K562 (cell line): ENCODE measurements around the gene TRIM25. TPM values are rescaled to one million over a fixed set of nuclear protein-coding genes. Genes with fewer than 3 reads are reported as not detected.
A peak's percentile ranks its signal among the peaks of the same experiment; 100 is the strongest.

Experiments
- ARHGAP35 ChIP-seq: fragments of 450-650 bp; IDR thresholded peaks from 2 replicates; pipeline ENCODE4 v1.6.1; 2018; ENCODE audit not compliant: partially characterized antibody
- BDP1 ChIP-seq: IDR thresholded peaks from 3 replicates; pipeline ENCODE4 v1.6.1; 2011; ENCODE audit not compliant: insufficient read length, insufficient read depth
- CBFA2T3 ChIP-seq: fragments of 450-650 bp; IDR thresholded peaks from 2 replicates; pipeline ENCODE4 v1.6.1; 2017
- CCAR2 ChIP-seq: fragments of 200-400 bp; formaldehyde crosslinking; IDR thresholded peaks from 2 replicates; pipeline ENCODE4 v1.6.1; 2017; ENCODE audit warnings: mild to moderate bottlenecking, low read depth, low read length
- CHCHD3 ChIP-seq: fragments of 250-450 bp; sonication (Bioruptor Pico); IDR thresholded peaks from 2 replicates; pipeline ENCODE4 v2.1.2; 2022; ENCODE audit warnings: mild to moderate bottlenecking
- CXXC5 ChIP-seq: fragments of 250-450 bp; sonication (Bioruptor Pico); IDR thresholded peaks from 2 replicates; pipeline ENCODE4 v1.8.0; 2022; ENCODE audit warnings: inconsistent platforms, mild to moderate bottlenecking, moderate library complexity
- EP400 ChIP-seq: fragments of 450-650 bp; IDR thresholded peaks from 2 replicates; pipeline ENCODE4 v1.6.1; 2017; ENCODE audit warnings: antibody characterized with exemption, mild to moderate bottlenecking, moderate library complexity
- FOSL1 ChIP-seq: fragments of 200-800 bp; sonication (Bioruptor generic); conservative IDR thresholded peaks from 2 replicates; pipeline ENCODE4 v1.6.1; 2016; ENCODE audit warnings: missing genetic modification characterization, missing compliant biosample characterization
- FOXM1 ChIP-seq, 2 experiments: fragments of 450-650 bp in 1 of 2; sonication (generic) in 1 of 2; formaldehyde crosslinking in 1 of 2; IDR thresholded peaks; 2 replicates each; pipeline versions ENCODE4 v1.6.1 to v1.9.0; 2017 to 2022; ENCODE audit warnings: low read depth in 2 of 2, mild to moderate bottlenecking in 2 of 2, missing genetic modification reagents in 1 of 2, moderate library complexity in 1 of 2
- GTF2E2 ChIP-seq: fragments of 200-800 bp; sonication (Bioruptor generic); IDR thresholded peaks from 2 replicates; pipeline ENCODE4 v1.6.1; 2016; ENCODE audit warnings: missing genetic modification characterization, missing compliant biosample characterization
- KAT7 ChIP-seq: sonication (generic); formaldehyde crosslinking; IDR thresholded peaks from 2 replicates; pipeline ENCODE4 v1.8.0; 2022; ENCODE audit warnings: missing genetic modification reagents, mild to moderate bottlenecking, borderline replicate concordance
- MAFK ChIP-seq: IDR thresholded peaks from 2 replicates; pipeline ENCODE4 v1.6.1; 2011; ENCODE audit warnings: low read length, improper control_type of control experiment
- NFYB ChIP-seq: IDR thresholded peaks from 2 replicates; pipeline ENCODE4 v1.6.1; 2011; ENCODE audit warnings: mild to moderate bottlenecking, moderate library complexity; ENCODE audit not compliant: insufficient read length; ENCODE audit errors: extremely low read depth
- NR1H2 ChIP-seq: sonication (generic); formaldehyde crosslinking; IDR thresholded peaks from 2 replicates; pipeline ENCODE4 v1.4.0; 2020; ENCODE audit warnings: mild to moderate bottlenecking, missing genetic modification reagents
- NR2F6 ChIP-seq: fragments of 450-650 bp; formaldehyde crosslinking; IDR thresholded peaks from 2 replicates; pipeline ENCODE4 v1.4.0; 2020; ENCODE audit warnings: mild to moderate bottlenecking
- PTBP1 ChIP-seq: fragments of 200-400 bp; formaldehyde crosslinking; IDR thresholded peaks from 2 replicates; pipeline ENCODE4 v1.6.1; 2017; ENCODE audit warnings: low read depth, low read length
- SAFB2 ChIP-seq: fragments of 200-400 bp; formaldehyde crosslinking; IDR thresholded peaks from 2 replicates; pipeline ENCODE4 v1.6.1; 2018; ENCODE audit warnings: borderline replicate concordance, low read length, low read depth, moderate library complexity; ENCODE audit not compliant: severe bottlenecking
- ZNF79 ChIP-seq: fragments of 250-450 bp; sonication (Bioruptor Pico); IDR thresholded peaks from 2 replicates; pipeline ENCODE4 v1.4.0; 2020; ENCODE audit warnings: low read depth, mild to moderate bottlenecking, moderate library complexity
- polyA plus RNA-seq, 8 experiments: library from polyadenylated mRNA; depleted of rRNA in 4 of 8; stranded (reverse) in 5 of 8; unstranded in 3 of 8; fragments of >200 nt; fragmentation: Nextera tagmentation in 2 of 8; fragmentation: Illumina TruSeq in 1 of 8; extraction: Ambion mirVana in 2 of 8; extraction: Trizol in 1 of 8; gene quantifications; 2 replicates each; pipeline versions ENCODE4 v1.2.1 to v1.2.3, GENCODE V29; 2011 to 2014; ENCODE audit warnings: inconsistent platforms in 1 of 8, missing spikeins in 1 of 8
- total RNA-seq, 7 experiments: library from RNA; depleted of rRNA in 6 of 7; stranded (reverse); fragments of >200 nt in 6 of 7; fragmentation: Illumina TruSeq in 2 of 7; extraction: Trizol in 2 of 7; gene quantifications; 2 replicates each; pipeline versions ENCODE4 v1.2.1 to v1.2.3, GENCODE V29; 2011 to 2021; ENCODE audit warnings: low replicate concordance in 1 of 7
- TF ChIP-seq, protein P1 (sequence below), 3 experiments: fragments of 200-800 bp in 1 of 3; fragments of 250-450 bp in 1 of 3; fragments of 450-650 bp in 1 of 3; sonication (Bioruptor Pico) in 1 of 3; sonication (Bioruptor generic) in 1 of 3; formaldehyde crosslinking in 1 of 3; IDR thresholded peaks; 2 replicates each; pipeline versions ENCODE4 v1.6.1 to v1.8.0; 2016 to 2022; ENCODE audit warnings: mild to moderate bottlenecking in 2 of 3, missing genetic modification characterization in 2 of 3, missing compliant biosample characterization in 1 of 3, moderate library complexity in 1 of 3
- TF ChIP-seq, protein P2 (sequence below): fragments of 200-800 bp; sonication (Bioruptor generic); IDR thresholded peaks from 2 replicates; pipeline ENCODE4 v1.6.1; 2017; ENCODE audit warnings: missing genetic modification characterization, missing compliant biosample characterization
- TF ChIP-seq, protein P3 (sequence below), 3 experiments: fragments of 200-800 bp in 1 of 3; sonication (Bioruptor generic) in 1 of 3; sonication (generic) in 1 of 3; formaldehyde crosslinking in 1 of 3; IDR thresholded peaks; 2 replicates each; pipeline versions ENCODE4 v1.6.1 to v1.8.0; 2016 to 2022; ENCODE audit warnings: mild to moderate bottlenecking in 2 of 3, missing compliant biosample characterization in 2 of 3, missing genetic modification characterization in 2 of 3, missing genetic modification reagents in 1 of 3

The TRIM25 gene
- total and polyA plus RNA-seq, 9 of the 15 experiments (the other 6 are each of a cell fraction or from before 2014, with no cell fraction given): 5.9 to 49.5 (median 24.5) TPM

DNA sequence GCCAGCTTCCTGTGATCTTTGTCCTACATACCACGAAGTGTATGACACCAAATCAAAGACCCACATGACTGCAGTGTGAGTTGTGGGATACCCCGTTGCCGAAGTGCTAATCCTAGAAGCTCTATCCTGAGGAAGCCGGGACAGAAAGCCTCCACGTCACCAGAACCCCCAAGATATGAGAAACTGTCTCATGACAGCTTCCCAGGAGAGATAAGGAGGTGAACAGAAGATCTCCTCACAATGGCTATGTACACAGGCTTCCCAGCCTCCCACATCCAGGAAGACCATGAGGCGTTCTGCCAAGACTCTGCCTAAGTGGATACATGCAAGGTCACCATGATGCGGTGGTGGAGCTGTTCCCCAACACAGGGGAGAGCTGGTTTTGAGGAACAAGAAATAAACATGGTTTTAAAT is 37.1 kb downstream of the TRIM25 start (continued):
- TF ChIP-seq CCAR2: no peak
- no peak for TF ChIP-seq NR1H2 (CRISPR knock-in tag)
- TF ChIP-seq ARHGAP35: no peak
- TF ChIP-seq KAT7 (CRISPR knock-in tag): no peak
- TF ChIP-seq, protein P1, sequence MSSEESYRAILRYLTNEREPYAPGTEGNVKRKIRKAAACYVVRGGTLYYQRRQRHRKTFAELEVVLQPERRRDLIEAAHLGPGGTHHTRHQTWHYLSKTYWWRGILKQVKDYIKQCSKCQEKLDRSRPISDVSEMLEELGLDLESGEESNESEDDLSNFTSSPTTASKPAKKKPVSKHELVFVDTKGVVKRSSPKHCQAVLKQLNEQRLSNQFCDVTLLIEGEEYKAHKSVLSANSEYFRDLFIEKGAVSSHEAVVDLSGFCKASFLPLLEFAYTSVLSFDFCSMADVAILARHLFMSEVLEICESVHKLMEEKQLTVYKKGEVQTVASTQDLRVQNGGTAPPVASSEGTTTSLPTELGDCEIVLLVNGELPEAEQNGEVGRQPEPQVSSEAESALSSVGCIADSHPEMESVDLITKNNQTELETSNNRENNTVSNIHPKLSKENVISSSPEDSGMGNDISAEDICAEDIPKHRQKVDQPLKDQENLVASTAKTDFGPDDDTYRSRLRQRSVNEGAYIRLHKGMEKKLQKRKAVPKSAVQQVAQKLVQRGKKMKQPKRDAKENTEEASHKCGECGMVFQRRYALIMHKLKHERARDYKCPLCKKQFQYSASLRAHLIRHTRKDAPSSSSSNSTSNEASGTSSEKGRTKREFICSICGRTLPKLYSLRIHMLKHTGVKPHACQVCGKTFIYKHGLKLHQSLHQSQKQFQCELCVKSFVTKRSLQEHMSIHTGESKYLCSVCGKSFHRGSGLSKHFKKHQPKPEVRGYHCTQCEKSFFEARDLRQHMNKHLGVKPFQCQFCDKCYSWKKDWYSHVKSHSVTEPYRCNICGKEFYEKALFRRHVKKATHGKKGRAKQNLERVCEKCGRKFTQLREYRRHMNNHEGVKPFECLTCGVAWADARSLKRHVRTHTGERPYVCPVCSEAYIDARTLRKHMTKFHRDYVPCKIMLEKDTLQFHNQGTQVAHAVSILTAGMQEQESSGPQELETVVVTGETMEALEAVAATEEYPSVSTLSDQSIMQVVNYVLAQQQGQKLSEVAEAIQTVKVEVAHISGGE (CRISPR knock-in tag; IDR thresholded peaks at IDR 0.05): peak in 1 of 3 experiments; percentile 33; a peak in 1 of 6 replicates
- no peak for TF ChIP-seq ZNF79 (CRISPR knock-in tag)
- TF ChIP-seq EP400: no peak
- TF ChIP-seq, protein P2, sequence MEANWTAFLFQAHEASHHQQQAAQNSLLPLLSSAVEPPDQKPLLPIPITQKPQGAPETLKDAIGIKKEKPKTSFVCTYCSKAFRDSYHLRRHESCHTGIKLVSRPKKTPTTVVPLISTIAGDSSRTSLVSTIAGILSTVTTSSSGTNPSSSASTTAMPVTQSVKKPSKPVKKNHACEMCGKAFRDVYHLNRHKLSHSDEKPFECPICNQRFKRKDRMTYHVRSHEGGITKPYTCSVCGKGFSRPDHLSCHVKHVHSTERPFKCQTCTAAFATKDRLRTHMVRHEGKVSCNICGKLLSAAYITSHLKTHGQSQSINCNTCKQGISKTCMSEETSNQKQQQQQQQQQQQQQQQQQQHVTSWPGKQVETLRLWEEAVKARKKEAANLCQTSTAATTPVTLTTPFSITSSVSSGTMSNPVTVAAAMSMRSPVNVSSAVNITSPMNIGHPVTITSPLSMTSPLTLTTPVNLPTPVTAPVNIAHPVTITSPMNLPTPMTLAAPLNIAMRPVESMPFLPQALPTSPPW (CRISPR knock-in tag): peak; percentile 15; the same call in 1 of the 2 replicates
- TF ChIP-seq NR2F6 (CRISPR knock-in tag): no peak
- peak; percentile 23; the same call in 1 of the 2 replicates for TF ChIP-seq MAFK
- no peak for TF ChIP-seq SAFB2
- no peak for TF ChIP-seq FOXM1 (IDR thresholded peaks at IDR 0.05; ENCODE audit: low read depth)
- TF ChIP-seq FOXM1 (CRISPR knock-in tag; IDR thresholded peaks at IDR 0.05; ENCODE audit: low read depth): no peak
- TF ChIP-seq GTF2E2: no peak
- TF ChIP-seq CHCHD3: no peak
- TF ChIP-seq CXXC5: peak; percentile 55; the same call in 1 of the 2 replicates
- no peak for TF ChIP-seq PTBP1
- TF ChIP-seq BDP1: no peak
- TF ChIP-seq FOSL1 (tag): peak; percentile 64
- peak; percentile 59 for TF ChIP-seq CBFA2T3
- TF ChIP-seq NFYB: no peak
- TF ChIP-seq, protein P3, sequence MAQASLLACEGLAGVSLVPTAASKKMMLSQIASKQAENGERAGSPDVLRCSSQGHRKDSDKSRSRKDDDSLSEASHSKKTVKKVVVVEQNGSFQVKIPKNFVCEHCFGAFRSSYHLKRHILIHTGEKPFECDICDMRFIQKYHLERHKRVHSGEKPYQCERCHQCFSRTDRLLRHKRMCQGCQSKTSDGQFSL (CRISPR knock-in tag; IDR thresholded peaks at IDR 0.05): no peak
- TF ChIP-seq, protein P3 (tag; IDR thresholded peaks at IDR 0.05): no peak
